Measurements from ENCODE around the gene CDK17.
"Not testable (repeated sequence)": the region's sequence is repeated elsewhere in the genome, so short reads cannot be mapped to it uniquely, and the experiment has no call there.

The CDK17 gene

GRCh38 chr12:96347130-96347699 is 53.0 kb downstream of the CDK17 start:
- FAIRE-seq, result no peak

GRCh38 chr12:96346716-96347115 is 53.5 kb downstream of the CDK17 start:
- FAIRE-seq, result not testable (repeated sequence)

- FAIRE-seq, result no peak
These were observed 56.0 kb downstream of the CDK17 start for GRCh38 chr12:96344124-96344695.

GRCh38 chr12:96343347-96343954 is 56.8 kb downstream of the CDK17 start:
- no peak for FAIRE-seq

GRCh38 chr12:96339666-96340065 is 60.6 kb downstream of the CDK17 start:
- not testable (repeated sequence) for FAIRE-seq

GRCh38 chr12:96338852-96339471 is 61.3 kb downstream of the CDK17 start:
- FAIRE-seq, result no peak

- FAIRE-seq, result no peak
These were observed 62.3 kb downstream of the CDK17 start for GRCh38 chr12:96337953-96338352.

- FAIRE-seq, result no peak
These were observed 63.8 kb downstream of the CDK17 start for GRCh38 chr12:96336489-96336888.

- FAIRE-seq, result no peak
These were observed 65.0 kb downstream of the CDK17 start for GRCh38 chr12:96335270-96335669.

GRCh38 chr12:96334502-96334901 is 65.7 kb downstream of the CDK17 start:
- no peak for FAIRE-seq

- no peak for FAIRE-seq
These were observed 70.7 kb downstream of the CDK17 start for GRCh38 chr12:96329545-96329944.

GRCh38 chr12:96329018-96329417 is 71.2 kb downstream of the CDK17 start:
- FAIRE-seq, result no peak

GRCh38 chr12:96327889-96328288 is 72.3 kb downstream of the CDK17 start:
- FAIRE-seq, result no peak

- FAIRE-seq, result no peak
These were observed 72.9 kb downstream of the CDK17 start for GRCh38 chr12:96327346-96327745.

- no peak for FAIRE-seq
These were observed 73.5 kb downstream of the CDK17 start for GRCh38 chr12:96326628-96327227.

- no peak for FAIRE-seq
These were observed 76.3 kb downstream of the CDK17 start for GRCh38 chr12:96323906-96324305.

- no peak for FAIRE-seq
These were observed 77.5 kb downstream of the CDK17 start for GRCh38 chr12:96322720-96323119.

GRCh38 chr12:96321941-96322340 is 78.3 kb downstream of the CDK17 start:
- no peak for FAIRE-seq

- FAIRE-seq, result not testable (repeated sequence)
These were observed 82.4 kb downstream of the CDK17 start for GRCh38 chr12:96317801-96318200.

- FAIRE-seq, result not testable (repeated sequence)
These were observed 84.3 kb downstream of the CDK17 start for GRCh38 chr12:96315741-96316481.

GRCh38 chr12:96314723-96315122 is 85.5 kb downstream of the CDK17 start:
- FAIRE-seq, result no peak

GRCh38 chr12:96313606-96314005 is 86.6 kb downstream of the CDK17 start:
- no peak for FAIRE-seq

GRCh38 chr12:96311191-96311590 is 89.0 kb downstream of the CDK17 start:
- FAIRE-seq, result no peak
